ENCODE data around the gene STAT3. TPM values are rescaled to one million over a fixed set of nuclear protein-coding genes. Genes with fewer than 3 reads are reported as not detected.

Gene STAT3
- total and polyA plus RNA-seq, 2 of the 13 experiments (the other 11 are each of a cell fraction or from before 2014, with no cell fraction given): 61.8 to 62.4 TPM

DNA sequence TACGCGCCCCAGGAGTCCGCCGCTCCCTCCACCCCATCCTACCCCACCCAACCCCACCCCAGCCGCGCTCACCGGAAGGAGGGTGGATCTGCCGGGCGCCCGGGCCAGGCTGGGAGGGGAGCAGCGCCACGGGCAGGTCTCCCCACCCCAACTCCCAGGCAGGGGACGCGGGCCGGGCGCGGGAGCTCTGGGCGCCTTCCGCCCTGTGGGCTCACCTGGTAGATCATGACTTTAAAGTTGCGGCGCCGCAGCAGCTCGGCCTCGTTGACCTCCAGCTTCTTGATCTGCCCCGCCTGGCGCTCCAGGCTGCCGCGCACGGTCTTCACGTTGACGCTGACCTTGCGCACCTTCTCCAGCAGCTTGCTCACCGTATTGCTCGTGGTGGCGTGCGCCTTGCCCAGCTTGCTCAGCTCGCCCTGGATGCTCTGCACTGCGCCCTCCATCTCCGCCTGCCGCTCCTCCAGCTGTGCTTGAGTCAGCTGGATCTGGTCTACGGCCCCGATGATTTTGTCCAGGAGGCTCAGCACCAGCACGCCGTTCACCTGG is 34.2 kb upstream of the STAT3 start (continued):
- TF ChIP-seq, protein P1, sequence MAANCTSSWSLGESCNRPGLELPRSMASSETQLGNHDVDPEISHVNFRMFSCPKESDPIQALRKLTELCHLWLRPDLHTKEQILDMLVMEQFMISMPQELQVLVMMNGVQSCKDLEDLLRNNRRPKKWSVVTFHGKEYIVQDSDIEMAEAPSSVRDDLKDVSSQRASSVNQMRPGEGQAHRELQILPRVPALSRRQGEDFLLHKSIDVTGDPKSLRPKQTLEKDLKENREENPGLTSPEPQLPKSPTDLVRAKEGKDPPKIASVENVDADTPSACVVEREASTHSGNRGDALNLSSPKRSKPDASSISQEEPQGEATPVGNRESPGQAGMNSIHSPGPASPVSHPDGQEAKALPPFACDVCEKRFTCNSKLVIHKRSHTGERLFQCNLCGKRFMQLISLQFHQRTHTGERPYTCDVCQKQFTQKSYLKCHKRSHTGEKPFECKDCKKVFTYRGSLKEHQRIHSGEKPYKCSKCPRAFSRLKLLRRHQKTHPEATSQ (CRISPR knock-in tag; IDR thresholded peaks at IDR 0.05; ENCODE audit: borderline replicate concordance): 0 out of 2 replicates have a peak, but pooled peaks have one; percentile 19
- TF ChIP-seq MYC (CRISPR knock-in tag; IDR thresholded peaks at IDR 0.05; ENCODE audit: borderline replicate concordance): peak; percentile 79; the same call in 1 of the 2 replicates
- TF ChIP-seq, protein P2, sequence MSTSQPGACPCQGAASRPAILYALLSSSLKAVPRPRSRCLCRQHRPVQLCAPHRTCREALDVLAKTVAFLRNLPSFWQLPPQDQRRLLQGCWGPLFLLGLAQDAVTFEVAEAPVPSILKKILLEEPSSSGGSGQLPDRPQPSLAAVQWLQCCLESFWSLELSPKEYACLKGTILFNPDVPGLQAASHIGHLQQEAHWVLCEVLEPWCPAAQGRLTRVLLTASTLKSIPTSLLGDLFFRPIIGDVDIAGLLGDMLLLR (CRISPR knock-in tag; IDR thresholded peaks at IDR 0.05): peak; percentile 90
- TF ChIP-seq, protein P3, sequence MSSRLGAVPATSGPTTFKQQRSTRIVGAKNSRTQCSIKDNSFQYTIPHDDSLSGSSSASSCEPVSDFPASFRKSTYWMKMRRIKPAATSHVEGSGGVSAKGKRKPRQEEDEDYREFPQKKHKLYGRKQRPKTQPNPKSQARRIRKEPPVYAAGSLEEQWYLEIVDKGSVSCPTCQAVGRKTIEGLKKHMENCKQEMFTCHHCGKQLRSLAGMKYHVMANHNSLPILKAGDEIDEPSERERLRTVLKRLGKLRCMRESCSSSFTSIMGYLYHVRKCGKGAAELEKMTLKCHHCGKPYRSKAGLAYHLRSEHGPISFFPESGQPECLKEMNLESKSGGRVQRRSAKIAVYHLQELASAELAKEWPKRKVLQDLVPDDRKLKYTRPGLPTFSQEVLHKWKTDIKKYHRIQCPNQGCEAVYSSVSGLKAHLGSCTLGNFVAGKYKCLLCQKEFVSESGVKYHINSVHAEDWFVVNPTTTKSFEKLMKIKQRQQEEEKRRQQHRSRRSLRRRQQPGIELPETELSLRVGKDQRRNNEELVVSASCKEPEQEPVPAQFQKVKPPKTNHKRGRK (CRISPR knock-in tag; IDR thresholded peaks at IDR 0.05): peak; percentile 77; the same call in 1 of the 2 replicates
- peak; percentile 81; the same call in 1 of the 2 replicates for TF ChIP-seq ARID2 (CRISPR knock-in tag; IDR thresholded peaks at IDR 0.05; ENCODE audit: borderline replicate concordance)
- TF ChIP-seq, protein P4, sequence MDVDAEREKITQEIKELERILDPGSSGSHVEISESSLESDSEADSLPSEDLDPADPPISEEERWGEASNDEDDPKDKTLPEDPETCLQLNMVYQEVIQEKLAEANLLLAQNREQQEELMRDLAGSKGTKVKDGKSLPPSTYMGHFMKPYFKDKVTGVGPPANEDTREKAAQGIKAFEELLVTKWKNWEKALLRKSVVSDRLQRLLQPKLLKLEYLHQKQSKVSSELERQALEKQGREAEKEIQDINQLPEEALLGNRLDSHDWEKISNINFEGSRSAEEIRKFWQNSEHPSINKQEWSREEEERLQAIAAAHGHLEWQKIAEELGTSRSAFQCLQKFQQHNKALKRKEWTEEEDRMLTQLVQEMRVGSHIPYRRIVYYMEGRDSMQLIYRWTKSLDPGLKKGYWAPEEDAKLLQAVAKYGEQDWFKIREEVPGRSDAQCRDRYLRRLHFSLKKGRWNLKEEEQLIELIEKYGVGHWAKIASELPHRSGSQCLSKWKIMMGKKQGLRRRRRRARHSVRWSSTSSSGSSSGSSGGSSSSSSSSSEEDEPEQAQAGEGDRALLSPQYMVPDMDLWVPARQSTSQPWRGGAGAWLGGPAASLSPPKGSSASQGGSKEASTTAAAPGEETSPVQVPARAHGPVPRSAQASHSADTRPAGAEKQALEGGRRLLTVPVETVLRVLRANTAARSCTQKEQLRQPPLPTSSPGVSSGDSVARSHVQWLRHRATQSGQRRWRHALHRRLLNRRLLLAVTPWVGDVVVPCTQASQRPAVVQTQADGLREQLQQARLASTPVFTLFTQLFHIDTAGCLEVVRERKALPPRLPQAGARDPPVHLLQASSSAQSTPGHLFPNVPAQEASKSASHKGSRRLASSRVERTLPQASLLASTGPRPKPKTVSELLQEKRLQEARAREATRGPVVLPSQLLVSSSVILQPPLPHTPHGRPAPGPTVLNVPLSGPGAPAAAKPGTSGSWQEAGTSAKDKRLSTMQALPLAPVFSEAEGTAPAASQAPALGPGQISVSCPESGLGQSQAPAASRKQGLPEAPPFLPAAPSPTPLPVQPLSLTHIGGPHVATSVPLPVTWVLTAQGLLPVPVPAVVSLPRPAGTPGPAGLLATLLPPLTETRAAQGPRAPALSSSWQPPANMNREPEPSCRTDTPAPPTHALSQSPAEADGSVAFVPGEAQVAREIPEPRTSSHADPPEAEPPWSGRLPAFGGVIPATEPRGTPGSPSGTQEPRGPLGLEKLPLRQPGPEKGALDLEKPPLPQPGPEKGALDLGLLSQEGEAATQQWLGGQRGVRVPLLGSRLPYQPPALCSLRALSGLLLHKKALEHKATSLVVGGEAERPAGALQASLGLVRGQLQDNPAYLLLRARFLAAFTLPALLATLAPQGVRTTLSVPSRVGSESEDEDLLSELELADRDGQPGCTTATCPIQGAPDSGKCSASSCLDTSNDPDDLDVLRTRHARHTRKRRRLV (CRISPR knock-in tag; IDR thresholded peaks at IDR 0.05): peak; percentile 74; the same call in 1 of the 2 replicates
- TF ChIP-seq SPEN (CRISPR knock-in tag; IDR thresholded peaks at IDR 0.05; ENCODE audit: low read depth): peak; percentile 54; the same call in 1 of the 2 replicates
- TF ChIP-seq GZF1 (CRISPR knock-in tag; IDR thresholded peaks at IDR 0.05): 0 out of 2 replicates have a peak, but pooled peaks have one; percentile 71
- TF ChIP-seq HMGA1 (CRISPR knock-in tag; conservative IDR thresholded peaks at IDR 0.05): no peak
- no peak for TF ChIP-seq ZFP36L1 (CRISPR knock-in tag; IDR thresholded peaks at IDR 0.05)
- peak; percentile 96; the same call in 1 of the 2 replicates for TF ChIP-seq SNAI1 (CRISPR knock-in tag; IDR thresholded peaks at IDR 0.05; ENCODE audit: borderline replicate concordance)
- peak; percentile 61 for TF ChIP-seq ZNF546 (CRISPR knock-in tag; conservative IDR thresholded peaks at IDR 0.05)
